ENCODE measurements around the gene AKNA. TPM values are rescaled to one million over a fixed set of nuclear protein-coding genes. Genes with fewer than 3 reads are reported as not detected.

Gene AKNA
- total RNA-seq, 2 experiments from 2014 or later, result 61.4 to 203 TPM

DNA sequence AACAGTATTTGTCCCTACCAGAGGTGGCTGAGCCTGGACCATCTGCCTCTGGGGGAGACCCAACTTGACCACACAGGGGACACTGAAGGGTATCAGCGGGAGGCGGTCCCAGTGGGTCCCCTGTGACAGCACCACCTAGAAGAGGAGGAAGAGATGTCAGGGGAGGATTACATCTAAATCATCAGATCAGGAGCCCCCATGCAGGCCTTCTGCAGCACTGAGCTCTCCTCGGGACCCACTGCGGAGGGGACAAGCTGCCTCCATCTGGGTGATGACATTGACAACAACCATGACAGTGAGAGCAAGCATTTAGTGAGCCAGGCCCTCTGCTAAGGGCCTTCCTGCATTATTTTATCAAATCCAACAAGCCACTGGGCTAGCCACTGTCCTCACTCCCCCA, 45.8 kb downstream of the AKNA start:
- Histone ChIP-seq H4K20me1 (ENCODE audit: insufficient read depth, low read length) (no peaks in the 10 kb centered on the region), H3K9me2 (ENCODE audit: insufficient read depth, low read length) (no peaks in the 10 kb centered on the region), H3K4me1 (ENCODE audit: insufficient read depth, low read length, poor library complexity, severe bottlenecking) (peaks cover 4% of the 10 kb centered on the region), H3K4me2 (ENCODE audit: low read length) (no peak overlapping the region), H3K4me3 (ENCODE audit: low read depth, low read length, poor library complexity, severe bottlenecking) (no peak overlapping the region), H3K27ac (ENCODE audit: low read depth, low read length, poor library complexity, severe bottlenecking) (no peak overlapping the region), H3K79me2 (ENCODE audit: insufficient read depth, low read depth, low read length) (no peaks in the 10 kb centered on the region), H3K9me3 (ENCODE audit: low read length) (no peaks in the 10 kb centered on the region), H2AFZ (ENCODE audit: low read length) (no peak overlapping the region), H3K36me3 (ENCODE audit: insufficient read depth, low read length) (peaks cover 97% of the 10 kb centered on the region)
- CTCF ChIA-PET (ENCODE audit: unreplicated experiment), result no interaction called here
- TF ChIP-seq, protein P1, sequence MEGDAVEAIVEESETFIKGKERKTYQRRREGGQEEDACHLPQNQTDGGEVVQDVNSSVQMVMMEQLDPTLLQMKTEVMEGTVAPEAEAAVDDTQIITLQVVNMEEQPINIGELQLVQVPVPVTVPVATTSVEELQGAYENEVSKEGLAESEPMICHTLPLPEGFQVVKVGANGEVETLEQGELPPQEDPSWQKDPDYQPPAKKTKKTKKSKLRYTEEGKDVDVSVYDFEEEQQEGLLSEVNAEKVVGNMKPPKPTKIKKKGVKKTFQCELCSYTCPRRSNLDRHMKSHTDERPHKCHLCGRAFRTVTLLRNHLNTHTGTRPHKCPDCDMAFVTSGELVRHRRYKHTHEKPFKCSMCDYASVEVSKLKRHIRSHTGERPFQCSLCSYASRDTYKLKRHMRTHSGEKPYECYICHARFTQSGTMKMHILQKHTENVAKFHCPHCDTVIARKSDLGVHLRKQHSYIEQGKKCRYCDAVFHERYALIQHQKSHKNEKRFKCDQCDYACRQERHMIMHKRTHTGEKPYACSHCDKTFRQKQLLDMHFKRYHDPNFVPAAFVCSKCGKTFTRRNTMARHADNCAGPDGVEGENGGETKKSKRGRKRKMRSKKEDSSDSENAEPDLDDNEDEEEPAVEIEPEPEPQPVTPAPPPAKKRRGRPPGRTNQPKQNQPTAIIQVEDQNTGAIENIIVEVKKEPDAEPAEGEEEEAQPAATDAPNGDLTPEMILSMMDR (conservative IDR thresholded peaks at IDR 0.05; ENCODE audit: low read length), result no peak
- no peak for TF ChIP-seq EZH2phosphoT487 (IDR thresholded peaks at IDR 0.05; ENCODE audit: borderline replicate concordance, low read depth, low read length)
- BruUV-seq (replicated peaks), result no TSS peak
- POLR2A ChIA-PET, result interaction anchor here (1.5 kb wide), 1 partner anchor 48 kb away, joined by 3 read pairs; no protein-coding TSS in a partner anchor
- no peak for DNase-seq (ENCODE audit: low spot score)
- intact Hi-C loops (cut with micrococcal nuclease; ENCODE audit: unreplicated experiment), result no loop called here

DNA sequence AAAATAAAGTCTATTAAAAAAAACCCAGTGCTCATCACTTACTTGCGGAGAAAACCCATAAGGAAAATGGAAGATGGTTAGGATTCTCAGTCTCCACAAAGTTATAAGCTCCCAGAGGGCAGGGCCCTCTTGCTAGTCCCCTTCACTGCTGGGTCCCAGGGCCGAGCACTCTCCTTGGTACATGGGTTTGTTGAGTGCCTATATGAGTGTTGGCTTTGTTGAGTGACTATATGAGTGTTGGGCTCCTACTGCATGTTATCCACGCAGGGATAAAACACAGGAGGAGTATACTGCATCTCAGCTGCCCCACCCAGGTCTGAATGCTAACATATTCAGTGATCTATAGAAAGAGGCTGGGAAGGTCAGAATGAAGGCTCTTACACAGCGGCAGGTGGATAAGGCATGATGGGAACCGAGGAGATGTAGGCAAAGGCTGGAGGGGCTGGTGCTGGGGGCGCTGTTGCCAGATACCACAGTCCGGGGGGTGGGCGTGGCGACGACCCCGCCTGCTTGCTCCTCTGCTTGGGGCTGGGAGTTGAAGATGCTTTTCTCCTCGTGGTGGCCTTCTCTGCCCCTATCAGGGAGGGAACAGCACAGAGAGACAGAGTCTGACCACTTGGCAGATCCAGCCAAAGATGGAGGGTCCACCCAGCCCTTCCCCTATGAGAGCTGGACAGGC, 46.5 kb downstream of the AKNA start:
- ChIA-PET CTCF (ENCODE audit: unreplicated experiment) (no interaction called here), POLR2A (interaction anchor here (0.7 to 1.5 kb wide), 2 partner anchors 14 to 49 kb away, joined by 3 read pairs; no protein-coding TSS in a partner anchor)
- intact Hi-C loops (cut with micrococcal nuclease; ENCODE audit: unreplicated experiment), result no loop called here
- Histone ChIP-seq H4K20me1 (ENCODE audit: insufficient read depth, low read length) (no peaks in the 10 kb centered on the region), H3K4me2 (ENCODE audit: low read length) (no peak overlapping the region), H3K4me3 (ENCODE audit: low read depth, low read length, poor library complexity, severe bottlenecking) (no peak overlapping the region), H2AFZ (ENCODE audit: low read length) (no peak overlapping the region), H3K9me2 (ENCODE audit: insufficient read depth, low read length) (no peaks in the 10 kb centered on the region), H3K4me1 (ENCODE audit: insufficient read depth, low read length, poor library complexity, severe bottlenecking) (peaks cover 4% of the 10 kb centered on the region), H3K27ac (ENCODE audit: low read depth, low read length, poor library complexity, severe bottlenecking) (no peak overlapping the region), H3K36me3 (ENCODE audit: insufficient read depth, low read length) (peaks cover 97% of the 10 kb centered on the region), H3K79me2 (ENCODE audit: insufficient read depth, low read depth, low read length) (no peaks in the 10 kb centered on the region), H3K9me3 (ENCODE audit: low read length) (no peaks in the 10 kb centered on the region)
- DNase-seq (ENCODE audit: low spot score), result no peak
- TF ChIP-seq, protein P1 (conservative IDR thresholded peaks at IDR 0.05; ENCODE audit: low read length), result no peak
- TF ChIP-seq EZH2phosphoT487 (IDR thresholded peaks at IDR 0.05; ENCODE audit: borderline replicate concordance, low read depth, low read length), result no peak
- no TSS peak for BruUV-seq (replicated peaks)
